Retina (tissue), 1 donor: ENCODE data around the gene IGFL2.
"Not testable (repeated sequence)": the region's sequence is repeated elsewhere in the genome, so short reads cannot be mapped to it uniquely, and the experiment has no call there.

Experiments used
- DNase-seq: peaks from one replicate; pipeline ENCODE4 v3.0.0-alpha.2; 2016

IGFL2 gene

GRCh38 chr19:46147791-46148288 is at the start of gene IGFL2:
IGFL2 (plus strand) TSS chr19:46148238; CDS start chr19:46148279, 41 bp downstream.
- no peak for DNase-seq

- no peak for DNase-seq
Measured at GRCh38 chr19:46100344-46100743, 47.7 kb upstream of the IGFL2 start.

GRCh38 chr19:46101293-46101692 is 46.7 kb upstream of the IGFL2 start:
- DNase-seq, result no peak

- DNase-seq, result not testable (repeated sequence)
Measured at GRCh38 chr19:46102333-46102732, 45.7 kb upstream of the IGFL2 start.

- DNase-seq, result no peak
Measured at GRCh38 chr19:46107371-46107770, 40.7 kb upstream of the IGFL2 start.

- no peak for DNase-seq
Measured at GRCh38 chr19:46109876-46110275, 38.2 kb upstream of the IGFL2 start.

GRCh38 chr19:46111376-46111775 is 36.7 kb upstream of the IGFL2 start:
- DNase-seq, result no peak

GRCh38 chr19:46112527-46112926 is 35.5 kb upstream of the IGFL2 start:
- DNase-seq, result no peak

GRCh38 chr19:46113726-46114125 is 34.3 kb upstream of the IGFL2 start:
- no peak for DNase-seq

GRCh38 chr19:46115396-46116106 is 32.5 kb upstream of the IGFL2 start:
- no peak for DNase-seq

GRCh38 chr19:46116121-46116520 is 31.9 kb upstream of the IGFL2 start:
- no peak for DNase-seq

- no peak for DNase-seq
Measured at GRCh38 chr19:46118136-46118535, 29.9 kb upstream of the IGFL2 start.

GRCh38 chr19:46124638-46125115 is 23.4 kb upstream of the IGFL2 start, which contains the start of gene IGFL3:
IGFL3 (minus strand) TSS chr19:46124688; CDS start chr19:46124649, 39 bp downstream.
- no peak for DNase-seq

GRCh38 chr19:46125447-46125846 is 22.6 kb upstream of the IGFL2 start:
- no peak for DNase-seq

- no peak for DNase-seq
Measured at GRCh38 chr19:46126086-46126580, 21.9 kb upstream of the IGFL2 start.

- no peak for DNase-seq
Measured at GRCh38 chr19:46131485-46132143, 16.4 kb upstream of the IGFL2 start.

- no peak for DNase-seq
Measured at GRCh38 chr19:46132508-46133100, 15.4 kb upstream of the IGFL2 start.

- DNase-seq, result peak; percentile 73
Measured at GRCh38 chr19:46133101-46133627, 14.9 kb upstream of the IGFL2 start.

- DNase-seq, result peak; percentile 9
Measured at GRCh38 chr19:46133777-46134241, 14.2 kb upstream of the IGFL2 start.

- no peak for DNase-seq
Measured at GRCh38 chr19:46134527-46134926, 13.5 kb upstream of the IGFL2 start.

GRCh38 chr19:46137915-46138473 is 10.0 kb upstream of the IGFL2 start:
- DNase-seq, result no peak

GRCh38 chr19:46141421-46141820 is 6.6 kb upstream of the IGFL2 start:
- DNase-seq, result no peak

- DNase-seq, result no peak
Measured at GRCh38 chr19:46142294-46142693, 5.7 kb upstream of the IGFL2 start.
